Renal cortical epithelial cell (primary cell): ENCODE measurements around the gene SORCS2. TPM values are rescaled to one million over a fixed set of nuclear protein-coding genes. Genes with fewer than 3 reads are reported as not detected.

Experiments
- DNase-seq: peaks from one replicate; pipeline ENCODE4 v3.0.0-alpha.2; 2011; ENCODE audit warnings: low read depth
- total RNA-seq: library from RNA; depleted of rRNA; stranded (reverse); fragments of >200 nt; gene quantifications from 2 replicates; pipeline ENCODE4 v1.2.3, GENCODE V29; 2014

Gene SORCS2
- total RNA-seq, 1 donor from 2014 or later, result 11.0 TPM

GRCh38 chr4:7762376-7763030 is 570.2 kb downstream of the SORCS2 start:
- DNase-seq, result peak; percentile 9

GRCh38 chr4:7763106-7763505 is 570.8 kb downstream of the SORCS2 start:
- no peak for DNase-seq

GRCh38 chr4:7763788-7764187 is 571.5 kb downstream of the SORCS2 start:
- peak; percentile 62 for DNase-seq

- no peak for DNase-seq
These were observed 572.1 kb downstream of the SORCS2 start for GRCh38 chr4:7764466-7764865.

- no peak for DNase-seq
These were observed 573.3 kb downstream of the SORCS2 start for GRCh38 chr4:7765666-7766065.

- DNase-seq, result no peak
These were observed 573.7 kb downstream of the SORCS2 start for GRCh38 chr4:7766086-7766485.

GRCh38 chr4:7766661-7767345 is 574.5 kb downstream of the SORCS2 start:
- no peak for DNase-seq

- no peak for DNase-seq
These were observed 575.2 kb downstream of the SORCS2 start for GRCh38 chr4:7767526-7767925.

- DNase-seq, result no peak
These were observed 575.6 kb downstream of the SORCS2 start for GRCh38 chr4:7767966-7768365.

- DNase-seq, result no peak
These were observed 576.4 kb downstream of the SORCS2 start for GRCh38 chr4:7768736-7769135.

GRCh38 chr4:7769396-7770223 is 577.3 kb downstream of the SORCS2 start:
- no peak for DNase-seq

- peak; percentile 9 for DNase-seq
These were observed 578.1 kb downstream of the SORCS2 start for GRCh38 chr4:7770224-7771050.

- DNase-seq, result no peak
These were observed 578.7 kb downstream of the SORCS2 start for GRCh38 chr4:7771056-7771455.

GRCh38 chr4:7771541-7772507 is 579.5 kb downstream of the SORCS2 start:
- no peak for DNase-seq

- DNase-seq, result peak; percentile 39
These were observed 580.5 kb downstream of the SORCS2 start for GRCh38 chr4:7772711-7773385.

- no peak for DNase-seq
These were observed 581.3 kb downstream of the SORCS2 start for GRCh38 chr4:7773401-7774180.

GRCh38 chr4:7774301-7775294 is 582.3 kb downstream of the SORCS2 start:
- DNase-seq, result no peak

- DNase-seq, result no peak
These were observed 583.1 kb downstream of the SORCS2 start for GRCh38 chr4:7775396-7775795.
